ENCODE data around the gene SUB1.
"Not testable (repeated sequence)": the region's sequence is repeated elsewhere in the genome, so short reads cannot be mapped to it uniquely, and the experiment has no call there.

SUB1 gene

DNA sequence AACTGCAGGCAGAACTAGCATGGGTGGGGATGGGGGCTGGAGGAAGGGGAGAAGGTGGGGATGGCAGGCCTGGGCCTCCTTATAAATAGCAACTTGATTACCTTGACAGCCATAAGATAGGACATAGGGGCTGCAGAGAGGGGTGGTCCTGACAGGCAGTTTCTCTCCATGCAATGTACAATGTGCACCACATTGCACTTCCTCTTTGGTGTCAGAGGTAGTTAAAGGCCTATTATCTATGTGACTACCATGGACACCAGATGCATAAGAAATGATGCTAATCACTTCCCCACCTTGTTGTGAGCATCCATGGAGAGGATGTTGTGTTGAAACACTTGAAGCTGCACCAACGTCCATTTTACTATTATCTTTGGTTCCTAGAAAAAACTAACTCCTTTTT lies 20.2 kb upstream of the SUB1 start:
- DNase-seq (ENCODE audit: low read depth, low spot score): no peak

DNA sequence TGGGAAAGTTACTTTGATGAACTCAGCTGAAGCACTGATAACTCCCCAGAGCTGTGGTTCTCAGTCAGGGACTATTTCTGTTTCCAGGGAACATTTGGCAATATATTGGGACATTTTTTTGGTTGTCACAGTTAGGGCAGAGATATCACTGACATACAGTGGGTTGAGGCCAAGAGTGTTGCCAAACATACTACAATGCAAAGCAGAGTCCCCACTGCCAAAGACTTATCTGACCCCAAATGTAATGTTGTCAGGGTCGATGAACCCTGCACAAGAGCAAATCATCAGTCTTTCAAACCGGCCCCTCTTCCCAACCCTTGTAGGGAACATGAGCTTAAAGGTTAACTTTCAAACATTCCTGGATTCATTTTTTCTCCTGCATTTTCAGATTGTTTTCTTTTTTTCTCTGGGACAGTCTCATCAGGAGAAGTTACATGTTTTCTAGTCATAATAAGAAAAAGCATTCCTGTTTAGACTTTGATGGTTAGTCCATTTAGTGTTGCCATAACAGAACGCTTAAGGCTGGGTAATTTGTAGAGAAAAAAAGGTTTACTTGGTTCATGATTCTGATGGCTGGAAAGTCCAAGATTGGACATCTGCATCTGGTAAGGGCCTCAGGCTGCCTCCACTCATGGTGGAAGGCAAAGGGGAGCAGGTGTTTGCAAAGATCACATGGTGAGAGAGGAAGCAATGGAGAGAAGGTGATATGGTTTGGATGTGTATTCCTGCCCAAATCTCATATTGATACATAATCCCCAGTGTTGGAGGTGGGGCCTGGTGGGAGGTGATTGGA lies 18.8 kb upstream of the SUB1 start:
- no peak for DNase-seq (ENCODE audit: low read depth, low spot score)

DNA sequence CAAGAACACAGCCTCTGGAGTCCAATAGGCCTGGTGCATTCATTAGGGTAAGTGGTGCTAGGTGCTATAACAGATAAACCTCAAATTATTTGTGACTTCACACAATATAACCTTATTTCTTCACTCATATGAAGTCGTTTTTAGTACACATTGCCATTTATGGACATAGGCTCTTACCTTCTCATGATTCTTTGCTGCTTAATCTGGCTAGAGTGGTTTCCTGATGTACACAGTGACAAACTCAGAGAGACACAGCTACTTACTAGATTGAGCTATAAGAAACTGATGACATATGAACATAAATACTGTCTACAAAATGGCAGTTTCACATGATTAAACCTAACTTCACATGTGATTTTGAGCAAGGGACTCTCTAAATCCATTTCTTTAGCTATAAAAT lies 14.2 kb upstream of the SUB1 start:
- DNase-seq (ENCODE audit: low read depth, low spot score): no peak

DNA sequence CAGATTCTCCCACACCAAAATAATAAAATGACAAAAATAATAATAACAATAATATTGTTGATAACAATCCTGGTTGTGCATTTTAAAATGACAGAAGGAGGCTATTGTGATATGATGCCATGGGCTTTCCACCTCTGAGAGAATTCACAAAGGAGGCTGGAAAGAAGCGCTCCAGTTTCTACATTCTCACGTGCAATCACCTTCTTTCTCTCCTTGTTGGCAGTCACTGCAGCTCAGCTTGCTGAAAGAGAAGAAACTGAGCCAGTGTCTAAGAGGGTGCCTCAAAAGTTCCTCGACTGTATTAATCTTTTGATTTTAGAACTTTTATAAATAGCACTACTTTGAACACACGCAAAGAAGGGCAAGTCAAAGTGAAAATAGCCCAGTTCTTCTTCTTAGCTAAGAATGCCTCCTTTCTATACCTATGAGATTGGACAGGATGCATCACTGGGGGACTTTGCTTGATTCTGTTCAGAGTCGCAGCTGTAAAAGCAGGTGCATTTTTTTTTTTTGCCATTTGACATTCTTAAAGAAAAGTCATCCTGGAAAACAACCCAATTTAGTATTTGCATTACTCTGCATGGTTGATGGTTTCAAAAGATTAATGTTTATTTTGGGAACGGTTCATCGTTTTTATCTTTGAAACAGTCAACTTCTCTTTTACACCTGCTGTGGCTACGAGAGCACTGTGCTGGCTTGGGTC lies 12.4 kb upstream of the SUB1 start:
- no peak for DNase-seq (ENCODE audit: low read depth, low spot score)

DNA sequence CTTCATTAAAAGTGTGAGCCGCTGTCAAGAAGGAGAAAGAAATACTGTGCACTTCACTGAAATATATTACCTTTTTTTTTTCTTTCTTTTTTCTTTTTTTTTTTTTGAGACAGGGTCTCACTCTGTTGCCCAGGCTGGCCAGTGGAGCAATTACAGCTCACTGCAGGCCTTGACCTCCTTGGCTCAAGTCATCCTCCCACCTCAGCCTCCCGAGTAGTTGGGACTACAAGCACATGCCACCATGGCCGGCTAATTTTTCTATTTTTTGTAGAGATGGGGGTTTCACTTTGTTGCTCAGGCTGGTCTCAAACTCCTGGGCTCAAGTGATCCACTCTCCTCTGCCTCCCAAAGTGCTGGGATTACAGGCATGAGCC lies 11.9 kb upstream of the SUB1 start:
- not testable (repeated sequence) for DNase-seq (ENCODE audit: low read depth, low spot score)

DNA sequence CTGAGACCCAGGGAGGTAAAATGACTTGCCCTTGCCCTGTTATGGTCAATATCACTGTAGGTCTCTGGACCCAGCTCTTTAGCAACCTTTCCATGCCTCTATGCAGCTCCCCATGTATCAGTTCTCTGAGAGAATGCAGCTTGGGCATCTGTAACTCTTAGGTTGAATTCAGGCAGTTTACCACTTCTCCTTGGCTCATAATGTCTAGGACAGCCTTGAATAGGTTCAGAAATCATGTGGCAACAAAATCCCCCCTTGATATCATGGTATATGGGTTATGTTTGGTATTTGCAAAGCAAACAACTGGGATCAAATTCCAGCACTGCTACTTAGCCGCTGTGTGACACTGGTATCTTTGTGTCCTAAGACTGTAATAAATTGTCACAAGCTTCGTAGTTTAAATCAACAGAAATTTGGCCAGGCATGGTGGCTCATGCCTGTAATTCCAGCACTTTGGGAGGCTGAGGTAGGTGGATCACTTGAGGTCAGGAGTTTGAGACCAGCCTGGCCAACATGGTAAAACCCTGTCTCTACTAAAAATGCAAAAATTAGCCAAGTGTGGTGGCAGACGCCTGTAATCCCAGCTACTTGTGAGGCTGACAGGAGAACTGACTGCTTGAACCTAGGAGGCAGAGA lies 10.7 kb upstream of the SUB1 start:
- no peak for DNase-seq (ENCODE audit: low read depth, low spot score)

DNA sequence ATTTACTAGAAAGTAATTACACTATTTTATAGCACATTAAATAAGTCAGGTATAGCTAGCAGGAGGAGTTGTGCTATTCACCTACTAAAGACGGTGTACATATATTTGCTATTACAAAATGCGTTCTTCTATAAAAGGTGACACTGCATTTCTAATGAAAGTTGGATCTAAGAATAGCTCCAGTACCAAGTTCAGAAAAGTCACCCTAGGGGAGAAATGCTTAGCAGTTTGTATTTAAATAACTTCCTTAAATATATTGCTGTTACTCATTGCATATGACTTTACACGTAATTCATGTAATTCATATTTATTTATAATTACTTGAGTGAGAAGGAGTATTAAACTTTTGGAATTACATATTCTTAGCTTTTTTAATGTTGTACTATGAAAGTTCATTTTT lies 7.0 kb upstream of the SUB1 start:
- no peak for DNase-seq (ENCODE audit: low read depth, low spot score)

DNA sequence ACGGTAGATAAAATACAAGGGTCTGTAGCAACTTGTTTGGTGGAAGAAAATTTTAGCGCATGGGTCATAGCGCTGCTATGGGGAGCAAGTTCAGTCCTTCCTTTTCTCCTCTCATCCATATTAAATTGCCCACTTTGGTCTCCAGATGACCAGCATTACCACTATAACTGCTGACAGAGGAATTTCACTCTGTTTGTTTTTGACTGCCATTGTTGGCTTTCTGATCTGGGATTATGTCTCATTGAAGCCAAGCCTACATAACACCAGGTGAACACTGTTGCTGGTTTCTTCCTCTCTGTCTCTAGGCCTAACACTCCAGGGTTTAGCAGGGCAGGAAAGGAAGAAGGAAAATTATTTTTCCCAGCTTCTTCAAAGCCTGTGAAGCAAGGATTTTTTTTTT lies 6.6 kb upstream of the SUB1 start:
- no peak for DNase-seq (ENCODE audit: low read depth, low spot score)

DNA sequence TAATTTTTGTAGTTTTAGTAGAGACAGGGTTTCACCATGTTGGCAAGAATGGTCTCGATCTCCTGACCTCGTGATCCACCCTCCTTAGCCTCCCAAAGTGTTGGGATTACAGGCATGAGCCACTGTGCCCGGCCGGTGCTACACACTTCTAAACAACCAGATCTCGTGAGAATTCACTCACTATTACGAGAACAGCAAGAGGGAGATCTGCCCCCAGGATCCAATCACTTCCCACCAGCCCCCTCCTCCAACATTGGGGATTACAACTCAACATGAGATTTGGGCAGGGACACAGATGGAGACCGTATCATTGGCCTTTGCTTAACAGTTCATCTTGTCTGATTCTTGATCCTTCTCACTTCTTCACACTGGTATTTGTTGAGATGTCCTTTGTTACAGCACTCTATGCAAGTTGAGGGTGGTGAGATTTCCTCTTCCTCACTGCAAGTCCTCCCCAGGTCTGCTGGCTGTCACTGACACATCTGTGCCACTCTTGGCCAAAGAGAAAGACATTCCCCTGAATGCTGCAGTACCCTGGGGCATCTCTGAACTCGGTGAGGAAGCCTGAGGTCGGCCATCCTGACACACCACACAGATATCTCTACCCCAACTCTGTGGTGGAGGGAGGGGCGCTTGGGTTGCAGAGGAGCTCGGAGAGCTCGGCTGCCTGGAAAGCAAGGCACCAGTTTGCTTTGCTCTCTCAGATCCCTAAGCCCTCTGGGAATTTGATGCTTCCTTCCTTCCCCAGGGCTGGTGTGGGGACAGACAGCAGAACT lies 4.2 kb upstream of the SUB1 start:
- no peak for DNase-seq (ENCODE audit: low read depth, low spot score)

DNA sequence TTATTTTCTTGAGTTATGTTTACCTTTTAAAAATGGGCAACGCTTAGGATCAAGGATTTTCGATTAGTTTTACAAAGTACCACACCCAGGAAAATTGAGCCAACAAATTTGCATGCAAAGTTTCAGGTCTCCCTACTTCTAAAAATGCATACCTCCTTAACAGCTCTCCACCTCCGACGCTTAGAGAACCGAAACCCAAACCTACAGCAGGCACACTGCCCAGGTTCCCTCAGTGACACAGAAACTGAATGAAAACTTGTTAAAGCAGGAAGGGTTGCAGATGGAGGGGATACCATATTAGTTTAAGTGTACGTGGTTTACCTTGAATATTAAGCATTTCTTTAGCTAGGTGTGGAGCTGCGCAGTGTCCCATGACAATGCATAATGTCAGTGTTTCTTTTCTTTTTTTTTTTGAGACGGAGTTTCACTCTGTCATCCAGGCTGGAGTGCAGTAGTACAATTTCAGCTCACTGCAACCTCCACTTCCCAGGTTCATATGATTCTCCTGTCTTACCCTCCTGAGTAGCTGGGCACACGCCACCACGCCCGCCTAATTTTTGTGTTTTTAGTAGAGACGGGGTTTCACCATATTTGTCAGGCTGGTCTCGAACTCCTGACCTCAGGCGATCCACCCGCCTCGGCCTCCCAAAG lies 1.6 kb upstream of the SUB1 start:
- no peak for DNase-seq (ENCODE audit: low read depth, low spot score)

DNA sequence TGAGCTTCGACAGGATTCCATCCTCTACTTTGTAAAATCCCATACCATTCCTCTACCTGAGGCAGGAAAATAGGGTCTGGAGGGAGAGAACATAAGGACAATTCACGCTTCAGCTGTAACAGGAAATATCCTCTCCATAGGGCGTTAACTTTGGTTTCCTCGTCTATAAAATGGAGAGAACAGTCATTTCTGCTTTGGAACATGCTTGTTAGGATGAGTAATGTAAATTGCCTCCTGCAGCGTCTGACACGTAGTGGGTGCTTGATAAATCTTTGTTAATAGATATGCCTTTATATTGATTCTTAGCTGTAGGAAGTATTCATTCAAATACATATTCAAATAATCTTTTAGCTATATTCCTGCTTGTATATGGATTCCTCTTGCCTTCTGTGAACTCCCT lies 711 bp upstream of the SUB1 start:
- DNase-seq (ENCODE audit: low read depth, low spot score): no peak

DNA sequence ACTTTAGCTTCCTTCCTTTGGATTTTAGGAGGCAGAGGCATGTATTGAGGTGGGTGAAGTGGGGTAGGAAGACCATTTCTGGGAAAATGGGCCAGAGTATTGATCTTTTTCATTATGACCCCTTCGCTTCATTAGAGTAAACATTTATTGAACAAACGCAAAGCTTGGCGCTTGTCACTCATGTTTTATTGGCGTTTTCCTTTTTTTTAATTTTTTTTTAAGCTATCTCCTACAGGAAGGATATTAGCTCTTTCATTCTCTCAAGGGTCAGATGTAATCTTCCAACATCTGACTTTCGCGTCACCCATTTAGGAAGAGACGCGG lies 273 bp upstream of the SUB1 start:
- no peak for DNase-seq (ENCODE audit: low read depth, low spot score)

DNA sequence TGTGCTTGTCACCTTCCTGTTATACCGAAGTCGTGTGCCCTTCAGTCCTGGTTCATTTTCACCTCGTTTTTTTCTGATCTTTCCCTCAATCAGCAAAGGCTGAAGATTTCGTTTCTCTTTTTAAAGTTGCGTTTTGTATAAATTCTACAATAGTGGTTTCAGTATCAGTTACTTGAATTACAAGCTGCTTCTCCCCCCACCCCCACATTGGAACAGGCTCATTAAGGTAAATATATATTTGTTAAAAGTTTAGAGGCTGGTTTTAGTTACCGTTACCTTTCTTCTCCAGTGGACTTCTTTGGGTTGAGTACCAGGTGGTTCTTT lies 881 bp downstream of the SUB1 start:
- DNase-seq (ENCODE audit: low read depth, low spot score): peak; percentile 5

DNA sequence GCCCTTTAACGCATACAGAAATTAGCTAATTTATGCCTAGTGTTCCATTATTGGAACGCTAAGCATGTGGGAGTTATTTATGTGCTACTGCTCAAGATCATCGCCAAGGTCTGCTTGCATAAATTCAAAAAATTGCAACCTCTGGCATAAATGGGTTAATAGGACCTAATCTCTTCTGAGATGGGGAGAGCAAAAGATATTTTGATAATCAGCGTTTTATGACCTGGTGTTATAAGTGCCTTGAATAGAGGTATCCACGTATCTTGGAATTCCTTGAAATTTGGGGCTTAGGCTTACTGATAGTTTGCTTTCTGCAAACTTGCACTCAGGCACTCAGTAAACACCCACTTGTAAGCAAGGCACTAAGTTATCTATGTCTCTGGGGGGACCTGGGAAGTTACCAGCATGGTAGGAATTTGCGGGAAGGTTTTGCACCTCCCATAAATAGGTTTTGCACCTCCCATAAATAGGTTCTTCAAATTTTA lies 1.8 kb downstream of the SUB1 start:
- DNase-seq (ENCODE audit: low read depth, low spot score): no peak

DNA sequence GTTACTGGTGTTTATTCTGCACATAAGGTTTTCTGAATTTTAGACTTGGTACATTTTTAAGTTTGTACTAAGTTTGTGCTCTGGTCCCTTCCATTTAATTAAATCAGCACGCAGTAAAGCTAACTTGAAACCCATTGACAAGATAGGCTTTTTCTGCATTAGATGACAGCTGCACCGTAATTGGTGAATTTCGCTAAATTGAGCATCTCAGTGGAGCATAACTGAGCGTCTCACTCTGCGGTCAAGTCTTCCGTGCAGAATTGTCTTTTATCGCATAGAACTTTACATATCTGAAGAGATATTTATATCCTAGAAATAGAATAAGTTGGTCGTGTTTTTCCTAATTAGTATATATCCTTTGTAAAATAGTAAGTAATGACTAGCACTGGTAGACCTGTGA lies 4.1 kb downstream of the SUB1 start:
- no peak for DNase-seq (ENCODE audit: low read depth, low spot score)

DNA sequence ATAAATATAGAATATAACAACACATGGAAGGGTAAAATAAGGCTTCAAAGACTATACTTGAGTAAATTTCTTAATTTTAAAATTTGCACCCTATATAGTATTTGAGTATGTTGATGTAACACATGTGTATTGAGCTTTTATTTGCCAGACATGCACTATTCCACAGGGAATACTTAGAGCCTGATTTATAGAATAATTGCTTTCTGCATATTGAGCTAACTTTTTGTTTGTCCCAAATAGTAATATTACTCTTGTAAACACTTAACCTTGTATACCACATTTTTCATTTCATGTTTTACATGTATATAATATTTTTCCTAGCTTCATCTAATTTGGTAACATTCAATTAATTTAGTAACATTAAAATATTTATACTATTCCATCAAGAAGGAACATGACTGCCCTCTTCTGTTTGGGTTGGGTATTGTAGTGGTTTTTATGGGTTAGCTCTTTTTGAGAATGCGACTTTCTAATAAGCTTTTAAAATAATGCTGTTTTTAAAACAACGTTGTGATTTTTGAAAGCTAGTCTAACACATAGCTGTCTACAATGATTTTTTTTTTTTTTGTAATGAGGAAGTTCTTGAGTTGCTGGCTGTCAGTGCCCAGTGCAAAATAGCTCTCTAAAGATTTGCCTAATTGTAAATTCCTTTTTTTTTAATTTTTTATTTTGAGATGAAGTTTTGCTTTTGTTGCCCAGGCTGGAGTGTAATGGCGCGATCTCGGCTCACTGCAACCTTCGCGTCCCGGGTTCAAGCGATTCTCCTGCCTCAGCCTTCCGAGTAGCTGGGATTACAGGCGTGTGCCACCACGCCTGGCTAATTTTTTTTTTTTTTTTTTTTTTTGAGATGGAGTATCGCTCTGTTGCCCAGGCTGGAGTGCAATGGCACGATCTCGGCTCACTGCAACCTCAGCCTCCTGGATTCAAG lies 4.8 kb downstream of the SUB1 start:
- peak; percentile 6 for DNase-seq (ENCODE audit: low read depth, low spot score)

DNA sequence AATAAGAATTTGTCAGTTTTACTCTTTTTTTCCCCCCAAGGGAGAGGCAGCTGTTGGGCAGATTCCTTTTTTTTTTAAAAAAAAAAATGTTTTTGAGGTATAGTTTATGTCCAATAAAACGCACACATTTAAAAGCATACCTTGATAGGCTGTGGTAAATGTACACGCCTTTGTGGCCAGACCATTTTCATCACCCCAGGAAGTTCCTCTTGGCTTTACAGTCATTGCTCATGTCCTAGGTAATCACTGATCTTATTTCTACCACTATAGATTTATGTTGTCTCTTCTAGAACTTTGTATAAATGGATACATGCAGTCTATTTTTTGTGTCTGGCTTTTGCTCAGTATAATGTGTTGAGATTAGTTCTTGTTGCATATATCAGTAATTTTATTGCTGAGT lies 9.8 kb downstream of the SUB1 start:
- no peak for DNase-seq (ENCODE audit: low read depth, low spot score)

DNA sequence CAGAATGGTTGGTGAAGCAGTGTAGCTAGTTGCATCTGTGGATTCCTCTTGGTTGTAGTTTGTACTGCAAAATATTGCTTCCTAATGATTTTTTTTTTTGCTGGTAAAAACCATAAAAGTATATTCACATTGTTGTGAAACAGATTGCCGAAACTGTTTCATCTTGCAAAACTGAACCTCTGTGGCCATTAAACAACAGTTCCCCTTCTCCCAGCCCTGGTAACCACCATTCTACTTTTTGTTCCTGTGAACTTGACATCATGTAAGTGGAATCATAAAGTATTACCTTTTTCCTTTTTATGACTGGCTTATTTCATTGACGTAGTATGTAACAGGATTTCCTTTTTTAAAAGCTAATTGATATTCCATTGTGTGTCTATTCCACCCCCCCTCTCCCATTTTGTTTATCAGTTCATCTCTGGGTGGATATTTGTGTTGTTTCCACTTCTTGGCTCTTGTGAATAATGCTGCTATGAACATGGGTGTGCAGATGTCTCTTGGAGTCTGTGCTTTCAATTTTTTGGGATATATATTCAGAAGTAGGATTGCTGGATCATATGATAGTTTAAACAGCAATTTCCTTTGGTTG lies 11.8 kb downstream of the SUB1 start:
- DNase-seq (ENCODE audit: low read depth, low spot score): no peak

DNA sequence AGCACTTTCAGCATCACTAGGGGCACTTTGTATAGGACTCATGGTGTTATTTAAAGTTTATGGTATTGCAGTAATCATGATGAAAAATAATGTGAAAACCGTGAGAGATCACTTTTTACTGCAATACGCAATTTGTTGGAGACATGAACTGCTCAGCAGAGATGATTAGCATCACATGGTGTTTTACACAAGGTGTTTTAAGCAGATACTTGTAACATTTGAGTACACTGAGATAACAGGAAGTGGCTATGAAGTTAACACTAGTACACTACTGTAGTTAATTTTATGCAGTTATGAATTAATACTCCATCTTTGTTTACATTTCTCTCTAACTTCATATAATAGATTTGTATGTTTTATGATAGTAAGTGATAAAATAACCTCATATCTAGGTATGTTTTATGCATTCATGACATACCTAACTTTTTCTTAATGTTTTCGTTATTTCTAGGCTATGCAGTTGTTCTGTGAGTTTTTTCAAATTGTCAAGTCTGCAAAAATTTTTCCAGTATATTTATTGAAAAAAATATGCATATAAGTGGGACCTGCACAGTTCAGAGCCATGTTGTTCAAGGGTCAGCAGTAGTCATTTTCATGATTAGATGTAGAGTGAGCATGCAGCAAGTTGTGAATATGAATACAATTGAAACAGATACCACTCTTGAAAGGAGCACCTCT lies 13.0 kb downstream of the SUB1 start:
- DNase-seq (ENCODE audit: low read depth, low spot score): no peak

Data from activated naive CD8-positive, alpha-beta T cell treated with anti-CD3 and anti-CD28 coated beads, Interleukin-2, amount 50 U/mL, for 16 hours (primary cell).